Measurements from ENCODE around the gene ENTR1. TPM values are rescaled to one million over a fixed set of nuclear protein-coding genes. Genes with fewer than 3 reads are reported as not detected.

ENTR1 gene
- total RNA-seq, 5 donors from 2014 or later (not counting 1 experiment from before 2014, with no cell fraction given), result 57.7 to 103 (median 95.6) TPM

DNA sequence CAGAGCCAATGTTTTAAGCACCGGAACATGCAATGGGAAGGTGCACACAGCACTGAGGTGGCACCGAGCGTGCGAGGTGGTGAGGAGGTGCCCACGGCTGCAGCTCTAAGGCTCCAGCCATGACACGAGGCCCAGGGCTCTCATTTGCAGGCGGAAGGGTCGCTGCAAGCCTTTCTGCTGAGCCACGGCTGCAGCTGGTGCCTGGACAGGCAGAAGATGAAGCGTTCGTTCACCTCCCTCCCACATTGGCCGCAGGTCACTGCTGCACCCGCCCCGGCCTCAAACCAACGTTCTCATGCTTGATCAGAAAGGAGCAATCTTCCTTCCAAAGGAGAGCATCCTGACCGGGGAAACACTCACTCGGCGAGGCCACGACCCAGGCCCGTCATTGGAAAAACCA, 33.7 kb upstream of the ENTR1 start:
- Mint-ChIP-seq H3K9me3 (no peaks in the 10 kb centered on the region), H3K4me3 (no peak overlapping the region), H3K27me3 (no peaks in the 10 kb centered on the region), H3K4me1 (peaks cover 0 to 4% (median 2%) of the 10 kb centered on the region in 3 donors), H3K36me3 (peaks cover 39% of the 10 kb centered on the region), H3K27ac (no peak overlapping the region)
- Histone ChIP-seq H3K9me3 (no peaks in the 10 kb centered on the region), H3K4me3 (ENCODE audit: control insufficient read depth in 1 of 2, extremely low read depth in 1 of 2, low read length in 1 of 2) (no peak overlapping the region), H3K27me3 (replicated peaks in 1 of 2; ENCODE audit: control insufficient read depth in 2 of 2, extremely low read depth in 1 of 2, insufficient read depth in 2 of 2, low read length in 1 of 2) (no peaks in the 10 kb centered on the region), H3K27ac (ENCODE audit: low read length) (no peak overlapping the region), H3K36me3 (ENCODE audit: control insufficient read depth in 2 of 2, extremely low read depth in 1 of 2, insufficient read depth in 1 of 2, low read length in 1 of 2) (peaks cover 37 to 67% of the 10 kb centered on the region in 2 donors), H3K4me1 (ENCODE audit: control insufficient read depth in 1 of 2, extremely low read depth in 1 of 2, insufficient read depth in 2 of 2, low read length in 2 of 2) (peaks cover 0 to 5% of the 10 kb centered on the region in 2 experiments)
- no peak for DNase-seq
- ATAC-seq (replicated peaks in 1 of 4), result no peak
- POLR2A ChIA-PET, result interaction anchor here in 1 of 2 donors (0.6 kb wide), 2 partner anchors 95 to 1054 kb away, joined by 3 read pairs; no protein-coding TSS in a partner anchor
- 94% methylated on average over 19 of the region's 20 CpGs for WGBS (ENCODE audit: insufficient coverage)
- CTCF ChIA-PET, result no interaction called here

DNA sequence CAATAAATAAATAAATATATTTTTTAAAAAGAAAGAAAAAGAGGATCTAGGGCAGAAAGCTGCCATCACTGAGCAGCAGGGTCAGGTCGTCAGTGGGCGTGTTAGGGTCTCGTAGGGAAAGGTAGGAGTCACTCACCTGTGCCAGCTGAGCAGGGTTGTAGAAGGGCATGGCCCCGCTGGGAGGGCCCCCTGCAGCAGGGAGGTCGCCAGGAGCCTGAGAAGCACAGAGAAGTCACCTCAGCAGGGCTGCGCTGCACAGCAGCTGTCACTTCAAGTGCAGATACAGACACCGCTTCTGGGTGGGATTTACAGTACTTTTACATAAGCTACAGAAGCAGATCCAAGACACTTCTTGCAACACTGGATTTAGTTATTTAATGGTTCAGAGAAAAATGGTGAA, 33.3 kb upstream of the ENTR1 start:
- Mint-ChIP-seq H3K27me3 (no peaks in the 10 kb centered on the region), H3K4me1 (peaks cover 0 to 4% (median 2%) of the 10 kb centered on the region in 3 donors), H3K36me3 (peaks cover 39% of the 10 kb centered on the region), H3K4me3 (no peak overlapping the region), H3K27ac (no peak overlapping the region), H3K9me3 (no peaks in the 10 kb centered on the region)
- no peak for ATAC-seq (replicated peaks in 1 of 4)
- H3K36me3 ChIP-seq (ENCODE audit: control insufficient read depth in 2 of 2, extremely low read depth in 1 of 2, insufficient read depth in 1 of 2, low read length in 1 of 2), result peaks cover 34 to 67% of the 10 kb centered on the region in 2 donors
- H3K27me3 ChIP-seq (replicated peaks in 1 of 2; ENCODE audit: control insufficient read depth in 2 of 2, extremely low read depth in 1 of 2, insufficient read depth in 2 of 2, low read length in 1 of 2), result no peaks in the 10 kb centered on the region
- no peak for DNase-seq
- CTCF ChIA-PET, result no interaction called here
- POLR2A ChIA-PET, result interaction anchor here in 1 of 2 donors (0.6 kb wide), 1 partner anchor 96 kb away, joined by 3 read pairs; no protein-coding TSS in a partner anchor
- H3K27ac ChIP-seq (ENCODE audit: low read length), result no peak overlapping the region
- no peaks in the 10 kb centered on the region for H3K9me3 ChIP-seq
- no peak overlapping the region for H3K4me3 ChIP-seq (ENCODE audit: control insufficient read depth in 1 of 2, extremely low read depth in 1 of 2, low read length in 1 of 2)
- H3K4me1 ChIP-seq (ENCODE audit: control insufficient read depth in 1 of 2, extremely low read depth in 1 of 2, insufficient read depth in 2 of 2, low read length in 2 of 2), result peaks cover 0 to 8% of the 10 kb centered on the region in 2 experiments
- WGBS (ENCODE audit: insufficient coverage), result 100% methylated on average over 3 of the region's 7 CpGs

DNA sequence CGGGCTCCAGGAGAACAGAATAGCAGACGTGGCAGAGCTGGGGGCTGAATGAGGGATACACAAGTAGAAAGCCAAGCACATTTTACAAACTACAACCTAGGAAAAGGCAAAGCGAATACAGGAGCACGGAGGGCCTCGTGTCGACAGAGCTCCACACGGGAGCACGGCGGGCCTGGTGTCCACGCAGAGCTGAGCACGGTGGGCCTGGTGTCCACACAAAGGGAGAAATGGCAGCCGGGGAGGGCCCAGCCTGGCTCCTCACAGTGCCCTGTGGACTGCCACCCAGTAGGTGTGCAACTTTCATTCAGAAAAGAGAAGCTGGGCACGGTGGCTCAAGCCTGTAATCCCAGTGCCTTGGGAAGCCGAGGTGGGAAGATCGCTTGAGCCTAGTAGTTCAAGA, 32.7 kb upstream of the ENTR1 start:
- Histone ChIP-seq H3K4me3 (ENCODE audit: control insufficient read depth in 1 of 2, extremely low read depth in 1 of 2, low read length in 1 of 2) (no peak overlapping the region), H3K27ac (ENCODE audit: low read length) (no peak overlapping the region), H3K27me3 (replicated peaks in 1 of 2; ENCODE audit: control insufficient read depth in 2 of 2, extremely low read depth in 1 of 2, insufficient read depth in 2 of 2, low read length in 1 of 2) (no peaks in the 10 kb centered on the region), H3K4me1 (ENCODE audit: control insufficient read depth in 1 of 2, extremely low read depth in 1 of 2, insufficient read depth in 2 of 2, low read length in 2 of 2) (peaks cover 0 to 14% of the 10 kb centered on the region in 2 experiments), H3K9me3 (no peaks in the 10 kb centered on the region), H3K36me3 (ENCODE audit: control insufficient read depth in 2 of 2, extremely low read depth in 1 of 2, insufficient read depth in 1 of 2, low read length in 1 of 2) (peaks cover 33 to 66% of the 10 kb centered on the region in 2 donors)
- H3K4me3 Mint-ChIP-seq, result no peak overlapping the region
- ATAC-seq (replicated peaks in 1 of 4), result no peak
- peaks cover 39% of the 10 kb centered on the region for H3K36me3 Mint-ChIP-seq
- H3K4me1 Mint-ChIP-seq, result peaks cover 4 to 5% (median 5%) of the 10 kb centered on the region in 3 donors
- 97% methylated on average over 11 of the region's 15 CpGs for WGBS (ENCODE audit: insufficient coverage)
- DNase-seq, result no peak
- no peaks in the 10 kb centered on the region for H3K27me3 Mint-ChIP-seq
- no peaks in the 10 kb centered on the region for H3K9me3 Mint-ChIP-seq
- CTCF ChIA-PET, result no interaction called here
- H3K27ac Mint-ChIP-seq, result no peak overlapping the region
- POLR2A ChIA-PET, result interaction anchor here in 1 of 2 donors (0.6 kb wide), 1 partner anchor 28 kb away, joined by 5 read pairs; no protein-coding TSS in a partner anchor

DNA sequence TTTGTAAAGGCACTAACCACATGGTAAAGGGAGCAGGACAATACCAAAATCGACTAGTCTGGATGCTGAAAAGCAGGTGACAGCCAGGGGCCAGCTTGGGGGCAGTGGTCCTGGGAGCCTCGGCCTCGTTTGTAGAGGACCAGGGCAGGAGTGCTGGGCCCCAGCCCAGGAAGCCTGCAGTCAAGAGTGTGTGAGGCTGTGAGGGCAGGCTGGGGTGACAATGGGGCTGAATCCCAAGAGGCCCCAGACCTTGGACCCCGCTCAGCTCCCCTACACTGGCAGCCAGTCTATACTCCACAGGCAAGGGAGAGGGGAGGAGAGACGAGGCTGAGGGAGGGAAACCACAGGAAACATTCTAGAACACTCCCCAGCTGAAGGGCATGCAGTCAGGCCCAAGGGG, 31.9 kb upstream of the ENTR1 start:
- 91% methylated on average over 3 of the region's 5 CpGs for WGBS (ENCODE audit: insufficient coverage)
- no peak for ATAC-seq (replicated peaks in 1 of 4)
- peaks cover 31% of the 10 kb centered on the region for H3K36me3 Mint-ChIP-seq
- DNase-seq, result no peak
- no peaks in the 10 kb centered on the region for H3K27me3 ChIP-seq (replicated peaks in 1 of 2; ENCODE audit: control insufficient read depth in 2 of 2, extremely low read depth in 1 of 2, insufficient read depth in 2 of 2, low read length in 1 of 2)
- H3K27ac Mint-ChIP-seq, result no peak overlapping the region
- ChIA-PET POLR2A (no interaction called here), CTCF (no interaction called here)
- H3K27ac ChIP-seq (ENCODE audit: low read length), result no peak overlapping the region
- peaks cover 0 to 22% of the 10 kb centered on the region in 2 experiments for H3K4me1 ChIP-seq (ENCODE audit: control insufficient read depth in 1 of 2, extremely low read depth in 1 of 2, insufficient read depth in 2 of 2, low read length in 2 of 2)
- no peaks in the 10 kb centered on the region for H3K9me3 ChIP-seq
- H3K4me1 Mint-ChIP-seq, result peaks cover 12 to 14% (median 13%) of the 10 kb centered on the region in 3 donors
- H3K4me3 ChIP-seq (ENCODE audit: control insufficient read depth in 1 of 2, extremely low read depth in 1 of 2, low read length in 1 of 2), result no peak overlapping the region
- H3K36me3 ChIP-seq (ENCODE audit: control insufficient read depth in 2 of 2, extremely low read depth in 1 of 2, insufficient read depth in 1 of 2, low read length in 1 of 2), result peaks cover 27 to 57% of the 10 kb centered on the region in 2 donors
- H3K27me3 Mint-ChIP-seq, result no peaks in the 10 kb centered on the region
- H3K4me3 Mint-ChIP-seq, result no peak overlapping the region
- no peaks in the 10 kb centered on the region for H3K9me3 Mint-ChIP-seq

DNA sequence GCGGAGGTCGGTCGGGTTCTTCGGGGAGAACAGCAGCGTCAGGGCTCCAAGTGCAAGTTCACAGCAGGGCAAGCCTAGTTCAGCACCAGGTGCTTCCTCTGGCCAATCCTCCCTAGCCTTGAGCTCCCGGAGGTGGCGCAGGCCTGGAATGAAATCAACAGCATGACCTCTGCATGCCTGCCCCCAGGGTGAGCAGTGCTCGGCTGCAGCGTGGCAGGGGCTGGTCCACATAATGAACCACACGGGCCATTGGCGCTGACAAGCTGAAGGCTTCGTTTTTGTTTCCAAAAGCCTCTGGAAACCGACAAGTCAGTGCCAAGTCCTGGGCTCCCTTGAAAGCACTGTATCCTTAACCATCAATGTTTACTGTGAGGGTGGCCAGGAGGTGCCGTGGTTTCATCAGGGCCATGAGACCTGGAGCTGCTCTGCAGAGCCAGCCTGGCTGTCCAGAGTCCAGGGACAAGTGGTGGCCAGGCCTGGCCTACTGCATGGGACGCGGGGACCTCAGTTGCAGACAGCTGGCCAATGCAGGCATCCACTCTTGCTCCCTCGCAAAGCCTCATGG, 31.3 kb upstream of the ENTR1 start:
- CTCF ChIA-PET, result no interaction called here
- POLR2A ChIA-PET, result interaction anchor here in 1 of 2 donors (0.6 kb wide), 1 partner anchor 23 kb away, joined by 3 read pairs; no protein-coding TSS in a partner anchor
- ATAC-seq (replicated peaks in 1 of 4) (no peak), DNase-seq (no peak)
- Histone ChIP-seq H3K27ac (ENCODE audit: low read length) (no peak overlapping the region), H3K4me1 (ENCODE audit: control insufficient read depth in 1 of 2, extremely low read depth in 1 of 2, insufficient read depth in 2 of 2, low read length in 2 of 2) (peaks cover 0 to 27% of the 10 kb centered on the region in 2 experiments), H3K4me3 (ENCODE audit: control insufficient read depth in 1 of 2, extremely low read depth in 1 of 2, low read length in 1 of 2) (no peak overlapping the region), H3K9me3 (no peaks in the 10 kb centered on the region), H3K36me3 (ENCODE audit: control insufficient read depth in 2 of 2, extremely low read depth in 1 of 2, insufficient read depth in 1 of 2, low read length in 1 of 2) (peaks cover 22 to 52% of the 10 kb centered on the region in 2 donors), H3K27me3 (replicated peaks in 1 of 2; ENCODE audit: control insufficient read depth in 2 of 2, extremely low read depth in 1 of 2, insufficient read depth in 2 of 2, low read length in 1 of 2) (no peaks in the 10 kb centered on the region)
- Mint-ChIP-seq H3K4me3 (peak overlapping the region in 1 of 3 donors; percentile 6), H3K4me1 (peaks cover 17 to 19% (median 18%) of the 10 kb centered on the region in 3 donors), H3K27ac (no peak overlapping the region), H3K36me3 (peaks cover 27% of the 10 kb centered on the region), H3K9me3 (no peaks in the 10 kb centered on the region), H3K27me3 (no peaks in the 10 kb centered on the region)
- 94% methylated on average over 17 of the region's 17 CpGs for WGBS (ENCODE audit: insufficient coverage)

DNA sequence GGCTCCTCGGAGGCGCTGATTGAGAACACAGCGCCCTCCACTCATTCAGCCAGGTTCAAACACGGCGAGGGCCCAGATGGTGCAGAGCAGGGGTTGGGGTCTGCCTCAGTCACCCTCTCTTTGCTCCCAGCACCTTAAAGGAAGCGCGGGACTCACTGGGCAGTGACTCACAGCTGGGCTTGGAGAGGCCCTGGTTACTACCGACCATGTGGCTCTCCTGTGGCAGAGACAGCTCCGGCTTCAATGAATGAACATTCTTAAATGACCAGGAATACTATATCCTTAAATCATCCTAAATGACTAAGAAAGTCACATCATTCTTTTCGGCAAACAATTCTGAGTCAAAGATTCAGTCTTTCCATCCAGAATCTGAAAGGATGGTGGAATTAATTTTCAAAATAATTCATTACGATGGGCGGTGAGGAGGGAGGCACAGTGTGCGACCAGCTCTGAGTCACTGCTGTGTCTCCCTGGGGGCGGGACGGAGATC, 30.8 kb upstream of the ENTR1 start:
- H3K27me3 Mint-ChIP-seq, result no peaks in the 10 kb centered on the region
- H3K9me3 Mint-ChIP-seq, result no peaks in the 10 kb centered on the region
- Histone ChIP-seq H3K27me3 (replicated peaks in 1 of 2; ENCODE audit: control insufficient read depth in 2 of 2, extremely low read depth in 1 of 2, insufficient read depth in 2 of 2, low read length in 1 of 2) (no peaks in the 10 kb centered on the region), H3K36me3 (ENCODE audit: control insufficient read depth in 2 of 2, extremely low read depth in 1 of 2, insufficient read depth in 1 of 2, low read length in 1 of 2) (peaks cover 19 to 49% of the 10 kb centered on the region in 2 donors), H3K9me3 (no peaks in the 10 kb centered on the region), H3K4me1 (ENCODE audit: control insufficient read depth in 1 of 2, extremely low read depth in 1 of 2, insufficient read depth in 2 of 2, low read length in 2 of 2) (peaks cover 0 to 27% of the 10 kb centered on the region in 2 experiments), H3K4me3 (ENCODE audit: control insufficient read depth in 1 of 2, extremely low read depth in 1 of 2, low read length in 1 of 2) (no peak overlapping the region), H3K27ac (ENCODE audit: low read length) (no peak overlapping the region)
- H3K4me1 Mint-ChIP-seq, result peaks cover 20 to 23% (median 22%) of the 10 kb centered on the region in 3 donors
- DNase-seq (no peak), ATAC-seq (replicated peaks in 1 of 4) (no peak)
- 94% methylated on average over 10 of the region's 15 CpGs for WGBS (ENCODE audit: insufficient coverage)
- peak overlapping the region in 2 of 3 donors; percentile 6 to 59 for H3K4me3 Mint-ChIP-seq
- peaks cover 23% of the 10 kb centered on the region for H3K36me3 Mint-ChIP-seq
- POLR2A ChIA-PET, result interaction anchor here in 1 of 2 donors (0.6 kb wide), 1 partner anchor 23 kb away, joined by 3 read pairs; no protein-coding TSS in a partner anchor
- no peak overlapping the region for H3K27ac Mint-ChIP-seq
- CTCF ChIA-PET, result no interaction called here
